GM12865 (cell line): ENCODE data around the gene UVRAG.

ENCODE experiments used
- DNase-seq: peaks from one replicate; pipeline ENCODE4 v3.0.0; 2010; ENCODE audit warnings: low read depth
- H3K4me3 ChIP-seq: 2 replicates; pipeline ENCODE4 v1.5.1; 2011; ENCODE audit warnings: mild to moderate bottlenecking, low read depth, low read length, control low read depth
- CTCF ChIP-seq: IDR thresholded peaks from 2 replicates; pipeline ENCODE4 v1.5.1; 2011; ENCODE audit warnings: low read length, control low read depth, low read depth, inconsistent platforms; ENCODE audit not compliant: insufficient read depth; ENCODE audit errors: missing control alignments

The UVRAG gene

GRCh38 chr11:75858042-75858441 lies 43.0 kb downstream of the UVRAG start:
- DNase-seq, result no peak
- no peak for TF ChIP-seq CTCF
- H3K4me3 ChIP-seq, result no peak overlapping the region

- no peak for TF ChIP-seq CTCF
- no peak overlapping the region for H3K4me3 ChIP-seq
- DNase-seq, result no peak
Observed at GRCh38 chr11:75858613-75859012, 43.6 kb downstream of the UVRAG start.

- no peak for DNase-seq
- H3K4me3 ChIP-seq, result no peak overlapping the region
- TF ChIP-seq CTCF, result no peak
Observed at GRCh38 chr11:75859614-75860013, 44.6 kb downstream of the UVRAG start.

DNA sequence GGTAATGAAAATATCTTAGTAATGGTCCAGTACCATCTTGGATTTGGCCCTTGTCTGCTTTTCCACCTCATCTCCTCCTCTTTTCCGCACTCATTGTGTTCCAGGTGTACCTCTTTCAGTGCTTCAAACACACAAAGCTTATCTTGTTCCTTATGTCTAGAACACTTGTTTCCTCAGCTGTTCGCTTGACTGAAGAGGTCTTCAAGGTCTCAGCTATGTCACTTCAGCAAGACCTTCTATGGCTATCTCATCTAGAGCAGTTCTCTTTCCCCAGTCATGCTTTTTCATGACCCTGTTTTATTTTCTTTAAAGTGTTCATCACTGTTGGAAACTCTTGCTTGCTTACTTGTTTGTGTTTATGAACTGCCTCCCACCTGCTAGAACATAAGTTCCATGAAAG lies 47.4 kb downstream of the UVRAG start:
- no peak for DNase-seq
- TF ChIP-seq CTCF, result no peak
- no peak overlapping the region for H3K4me3 ChIP-seq

DNA sequence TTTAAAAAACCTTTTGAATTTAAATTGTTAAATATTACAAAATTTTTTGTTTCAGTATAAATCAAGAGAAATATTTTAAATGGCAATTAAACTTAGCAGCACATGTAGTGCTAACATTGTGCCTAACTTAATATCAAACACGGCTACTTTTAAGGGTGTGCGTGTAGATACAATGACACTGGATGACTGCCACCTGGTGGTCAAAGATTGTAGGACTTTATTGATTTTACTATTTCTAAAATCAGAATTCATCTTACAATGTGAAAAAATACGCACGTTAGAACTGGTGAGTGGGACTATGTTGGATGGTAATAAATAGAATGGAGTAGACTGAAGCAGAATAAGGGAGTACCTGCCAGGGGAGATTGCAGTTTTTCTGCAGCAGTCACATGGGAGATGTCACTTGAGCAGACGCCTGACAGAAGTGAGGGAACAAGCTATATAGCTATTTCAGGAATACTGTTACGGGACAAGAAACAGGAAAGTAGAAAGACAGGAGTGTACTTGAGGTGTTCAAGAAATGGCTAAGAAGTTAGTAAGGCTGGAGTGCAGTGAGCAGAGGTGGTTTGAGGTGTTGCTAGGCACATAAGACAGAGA lies 52.9 kb downstream of the UVRAG start:
- peak; percentile 72 for DNase-seq
- no peak overlapping the region for H3K4me3 ChIP-seq
- TF ChIP-seq CTCF, result peak; percentile 51

- DNase-seq, result no peak
- no peak overlapping the region for H3K4me3 ChIP-seq
- no peak for TF ChIP-seq CTCF
Observed at GRCh38 chr11:75868990-75869389, 54.0 kb downstream of the UVRAG start.

DNA sequence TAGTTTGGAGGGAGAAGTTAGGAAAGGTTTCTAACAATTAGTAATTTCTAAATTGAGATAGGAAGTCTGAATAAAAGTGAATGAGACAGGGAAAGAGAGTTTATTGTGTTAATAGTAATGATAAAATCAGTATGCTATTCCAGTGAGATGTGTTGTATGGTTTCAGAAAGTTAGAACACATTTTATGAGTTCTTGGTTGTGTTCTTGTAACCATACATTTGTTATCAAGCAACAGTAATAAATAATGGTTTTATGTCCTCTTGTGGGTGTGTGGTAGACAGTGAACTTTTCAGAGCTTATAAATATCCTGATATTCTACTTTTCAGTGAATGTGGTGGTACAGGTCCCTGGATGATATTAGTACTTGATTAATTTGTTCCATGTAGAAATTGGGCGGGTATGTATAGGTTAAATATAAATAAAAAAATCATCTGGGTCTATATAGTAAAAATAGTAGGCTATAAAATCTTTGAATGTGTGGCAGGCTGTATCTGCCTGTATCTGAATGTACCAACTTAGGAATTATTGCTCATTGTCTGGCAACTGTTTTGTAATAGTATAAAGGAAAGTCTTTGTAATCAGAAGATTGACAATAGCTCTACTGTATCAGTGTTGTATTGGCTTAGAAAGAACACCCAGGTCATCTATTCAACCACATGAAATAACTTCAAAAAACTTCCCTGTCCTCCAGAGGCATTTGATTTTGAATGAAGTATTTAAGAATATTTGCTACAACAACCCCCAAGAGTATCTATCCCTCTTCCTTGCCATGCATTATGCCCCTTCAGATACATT lies 54.8 kb downstream of the UVRAG start:
- no peak for TF ChIP-seq CTCF
- H3K4me3 ChIP-seq, result no peak overlapping the region
- no peak for DNase-seq
